Measurements from ENCODE around the gene EPB41. TPM values are rescaled to one million over a fixed set of nuclear protein-coding genes. Genes with fewer than 3 reads are reported as not detected.
A peak's percentile ranks its signal among the peaks of the same experiment; 100 is the strongest.

The EPB41 gene
- total RNA-seq, 2 experiments from 2014 or later, result 73.7 to 83.8 TPM

GRCh38 chr1:29162025-29162424 is 247.7 kb downstream of the EPB41 start:
- H3K9me3 Mint-ChIP-seq (ENCODE audit: low read depth), result no peaks in the 10 kb centered on the region
- ATAC-seq, result no peak
- H3K36me3 Mint-ChIP-seq, result peaks cover 54% of the 10 kb centered on the region
- H3K4me1 Mint-ChIP-seq, result peaks cover 41% of the 10 kb centered on the region
- CTCF ChIA-PET, result interaction anchor here (1.6 kb wide), 1 partner anchor 41 kb away, joined by 6 read pairs; no protein-coding TSS in a partner anchor
- no peaks in the 10 kb centered on the region for H3K27me3 Mint-ChIP-seq
- no peak overlapping the region for H3K4me3 Mint-ChIP-seq
- no peak overlapping the region for H3K27ac Mint-ChIP-seq
- DNase-seq, result no peak

DNA sequence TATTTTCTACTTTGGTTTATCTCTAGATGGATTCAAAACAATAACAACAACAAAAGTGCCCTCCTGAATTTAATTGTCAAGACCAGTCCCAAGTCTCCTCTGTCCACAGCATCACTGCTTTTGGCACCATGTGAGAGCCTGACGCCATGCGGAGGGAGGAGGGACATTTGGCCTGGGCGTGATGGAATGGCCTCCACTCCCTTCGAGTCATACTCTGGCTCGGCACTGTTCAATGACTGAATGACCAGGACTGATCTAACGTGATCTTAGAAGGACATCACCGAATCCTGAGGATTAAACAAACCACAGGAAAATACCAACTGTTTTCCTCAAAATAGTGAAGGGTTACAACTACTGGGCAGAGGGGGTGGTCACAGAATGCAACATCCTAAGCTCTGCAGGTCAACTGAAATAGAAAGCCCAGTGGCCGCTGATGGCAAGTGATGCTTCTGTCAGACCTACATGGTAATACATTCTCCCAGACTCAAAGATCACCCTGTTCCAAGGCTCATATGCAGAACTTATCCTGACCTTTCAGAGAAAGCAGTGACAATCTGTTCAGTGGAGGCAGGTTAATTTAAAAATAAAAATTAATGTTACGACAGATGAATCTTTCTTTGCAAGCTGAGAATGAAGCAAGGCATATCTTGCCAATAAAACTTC is 248.2 kb downstream of the EPB41 start:
- Mint-ChIP-seq H3K4me1 (peaks cover 43% of the 10 kb centered on the region), H3K27ac (no peak overlapping the region), H3K27me3 (no peaks in the 10 kb centered on the region), H3K9me3 (ENCODE audit: low read depth) (no peaks in the 10 kb centered on the region), H3K4me3 (no peak overlapping the region), H3K36me3 (peaks cover 53% of the 10 kb centered on the region)
- DNase-seq, result no peak
- ATAC-seq, result no peak
- CTCF ChIA-PET, result interaction anchor here (1.6 kb wide), 1 partner anchor 40 kb away, joined by 6 read pairs; no protein-coding TSS in a partner anchor

DNA sequence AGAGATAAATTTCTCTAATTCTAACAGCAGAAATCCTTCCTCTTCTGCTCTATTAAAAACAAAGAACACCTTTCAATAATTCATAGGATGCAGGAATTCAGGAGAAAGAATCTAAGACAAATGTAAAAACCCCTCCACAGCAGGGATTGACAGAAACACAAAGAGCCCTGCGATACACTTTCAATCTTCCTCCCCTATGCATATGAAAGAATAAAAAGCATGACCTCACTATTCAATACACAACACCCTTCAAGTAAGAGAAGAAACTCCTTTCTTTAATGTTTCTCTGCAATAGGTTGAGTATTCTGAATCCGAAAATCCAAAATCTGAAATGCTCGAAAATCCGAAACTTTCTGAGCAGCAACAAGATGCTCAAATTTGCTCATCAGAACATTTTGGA is 250.2 kb downstream of the EPB41 start:
- no peak for ATAC-seq
- no peak for DNase-seq
- CTCF ChIA-PET, result interaction anchor here (0.6 kb wide), 1 partner anchor 255 kb away, joined by 3 read pairs; no protein-coding TSS in a partner anchor
- H3K4me1 Mint-ChIP-seq, result peaks cover 57% of the 10 kb centered on the region
- peaks cover 50% of the 10 kb centered on the region for H3K36me3 Mint-ChIP-seq
- H3K27ac Mint-ChIP-seq, result no peak overlapping the region
- no peaks in the 10 kb centered on the region for H3K9me3 Mint-ChIP-seq (ENCODE audit: low read depth)
- no peak overlapping the region for H3K4me3 Mint-ChIP-seq
- H3K27me3 Mint-ChIP-seq, result no peaks in the 10 kb centered on the region

DNA sequence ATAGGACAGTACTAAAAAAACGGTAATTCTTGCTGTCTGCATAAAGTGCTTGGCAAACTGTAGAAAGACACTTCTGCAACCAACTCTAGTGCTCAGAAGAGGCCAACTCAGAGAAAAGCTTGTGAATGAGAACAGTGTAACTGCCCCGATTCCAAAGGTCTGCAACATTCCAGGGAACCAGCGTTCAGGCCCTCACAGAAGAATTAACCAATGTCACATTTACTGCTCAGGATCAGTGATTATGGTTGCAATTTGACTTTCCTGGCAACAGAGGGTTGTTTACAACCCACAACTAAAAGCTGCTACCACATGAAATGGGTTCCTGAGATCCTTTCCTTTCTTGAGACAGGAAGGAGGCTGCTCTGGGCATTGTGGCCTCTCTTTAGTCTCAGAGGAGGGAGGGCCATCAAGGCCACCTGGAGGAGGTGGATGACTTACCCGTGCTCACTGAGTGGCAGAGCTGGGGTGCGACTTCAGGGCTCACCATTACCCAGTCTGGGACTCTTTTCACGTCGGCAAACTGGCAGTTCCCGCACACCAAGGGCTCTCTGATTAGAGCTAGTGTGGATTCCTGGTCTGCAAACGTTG is 252.0 kb downstream of the EPB41 start:
- peak overlapping the region; percentile 19 for H3K27ac Mint-ChIP-seq
- CTCF ChIA-PET, result interaction anchor here (1.2 to 2.4 kb wide), 4 partner anchors 9 to 36 kb away, joined by 3 to 7 read pairs (median 6); partner anchors contain the start of gene SRSF4
- no peak for DNase-seq
- no peaks in the 10 kb centered on the region for H3K27me3 Mint-ChIP-seq
- no peak overlapping the region for H3K4me3 Mint-ChIP-seq
- peak; percentile 12 for ATAC-seq
- H3K36me3 Mint-ChIP-seq, result peaks cover 55% of the 10 kb centered on the region
- no peaks in the 10 kb centered on the region for H3K9me3 Mint-ChIP-seq (ENCODE audit: low read depth)
- peaks cover 67% of the 10 kb centered on the region for H3K4me1 Mint-ChIP-seq

GRCh38 chr1:29167904-29168303 is 253.5 kb downstream of the EPB41 start:
- CTCF ChIA-PET, result interaction anchor here (1.0 to 2.4 kb wide), 5 partner anchors 9 to 281 kb away, joined by 3 to 7 read pairs (median 5); partner anchors contain the start of gene SRSF4
- H3K27ac Mint-ChIP-seq, result no peak overlapping the region
- peaks cover 74% of the 10 kb centered on the region for H3K4me1 Mint-ChIP-seq
- ATAC-seq (no peak), DNase-seq (no peak)
- no peak overlapping the region for H3K4me3 Mint-ChIP-seq
- no peaks in the 10 kb centered on the region for H3K9me3 Mint-ChIP-seq (ENCODE audit: low read depth)
- H3K27me3 Mint-ChIP-seq, result no peaks in the 10 kb centered on the region
- H3K36me3 Mint-ChIP-seq, result peaks cover 61% of the 10 kb centered on the region

Other genes starting within 250 kb of the EPB41 start
- gene GMEB1, start 245.8 kb upstream of the EPB41 start, total RNA-seq, result 10 to 100 TPM; 33.0 to 38.2 TPM
- 10 to 100 TPM; 65.0 to 81.8 TPM for gene YTHDF2, start 177.6 kb upstream of the EPB41 start, total RNA-seq
- not detected for gene OPRD1, start 102.4 kb upstream of the EPB41 start, total RNA-seq
- gene TMEM200B, start 209.3 kb downstream of the EPB41 start, total RNA-seq, result under 1 TPM in 1 of 2 experiments, not detected in 1; 0.09 TPM

All from activated CD8-positive, alpha-beta memory T cell treated with anti-CD3 and anti-CD28 coated beads, Interleukin-2, amount 10 ng/mL, durations not matched to agents 7 days and 5 days (primary cell).